BE2C (cell line): ENCODE data around the gene IL5RA.

Source experiments
- DNase-seq: peaks from one replicate; pipeline ENCODE4 v3.0.0-alpha.2; 2020
- H3K27me3 ChIP-seq: fragments of 250-450 bp; sonication (Bioruptor Pico); 2 replicates; pipeline ENCODE4 v1.5.1; 2020; ENCODE audit warnings: mild to moderate bottlenecking
- H3K36me3 ChIP-seq: fragments of 250-450 bp; sonication (Bioruptor Pico); 2 replicates; pipeline ENCODE4 v1.5.1; 2020; ENCODE audit warnings: mild to moderate bottlenecking
- H3K4me1 ChIP-seq: fragments of 250-450 bp; sonication (Bioruptor Pico); 2 replicates; pipeline ENCODE4 v1.5.1; 2020
- H3K4me3 ChIP-seq: 2 replicates; pipeline ENCODE4 v1.5.1; 2011; ENCODE audit warnings: low read depth, low read length
- H3K9me3 ChIP-seq: fragments of 250-450 bp; sonication (Bioruptor Pico); 2 replicates; pipeline ENCODE4 v1.5.1; 2020
- TF ChIP-seq, protein P1 (sequence below): IDR thresholded peaks from 2 replicates; pipeline ENCODE4 v1.5.1; 2012; ENCODE audit warnings: mild to moderate bottlenecking, low read depth, low read length

IL5RA gene

DNA sequence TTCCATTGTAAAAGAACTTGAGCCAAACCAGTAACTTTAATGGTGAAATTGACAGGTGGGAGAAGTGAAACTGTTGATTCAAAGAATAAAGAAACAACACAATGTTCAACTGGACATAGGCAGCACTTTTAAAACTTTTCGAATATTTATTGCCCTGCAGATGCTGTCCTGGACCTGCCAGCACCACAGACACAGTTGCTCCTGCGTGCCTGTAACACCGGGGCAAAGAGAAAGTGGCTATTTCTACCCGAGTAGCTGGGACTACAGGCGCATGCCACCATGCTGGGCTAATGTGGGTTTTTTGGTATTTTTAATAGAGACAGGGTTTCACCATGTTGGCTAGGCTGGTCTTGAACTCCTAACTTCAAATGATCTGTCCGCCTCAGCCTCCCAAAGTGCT, 7.4 kb downstream of the IL5RA start:
- H3K36me3 ChIP-seq, result no peaks in the 10 kb centered on the region
- no peaks in the 10 kb centered on the region for H3K4me1 ChIP-seq
- TF ChIP-seq, protein P1, sequence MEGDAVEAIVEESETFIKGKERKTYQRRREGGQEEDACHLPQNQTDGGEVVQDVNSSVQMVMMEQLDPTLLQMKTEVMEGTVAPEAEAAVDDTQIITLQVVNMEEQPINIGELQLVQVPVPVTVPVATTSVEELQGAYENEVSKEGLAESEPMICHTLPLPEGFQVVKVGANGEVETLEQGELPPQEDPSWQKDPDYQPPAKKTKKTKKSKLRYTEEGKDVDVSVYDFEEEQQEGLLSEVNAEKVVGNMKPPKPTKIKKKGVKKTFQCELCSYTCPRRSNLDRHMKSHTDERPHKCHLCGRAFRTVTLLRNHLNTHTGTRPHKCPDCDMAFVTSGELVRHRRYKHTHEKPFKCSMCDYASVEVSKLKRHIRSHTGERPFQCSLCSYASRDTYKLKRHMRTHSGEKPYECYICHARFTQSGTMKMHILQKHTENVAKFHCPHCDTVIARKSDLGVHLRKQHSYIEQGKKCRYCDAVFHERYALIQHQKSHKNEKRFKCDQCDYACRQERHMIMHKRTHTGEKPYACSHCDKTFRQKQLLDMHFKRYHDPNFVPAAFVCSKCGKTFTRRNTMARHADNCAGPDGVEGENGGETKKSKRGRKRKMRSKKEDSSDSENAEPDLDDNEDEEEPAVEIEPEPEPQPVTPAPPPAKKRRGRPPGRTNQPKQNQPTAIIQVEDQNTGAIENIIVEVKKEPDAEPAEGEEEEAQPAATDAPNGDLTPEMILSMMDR, result no peak
- no peaks in the 10 kb centered on the region for H3K9me3 ChIP-seq
- no peak for DNase-seq
- no peaks in the 10 kb centered on the region for H3K27me3 ChIP-seq
- no peak overlapping the region for H3K4me3 ChIP-seq

DNA sequence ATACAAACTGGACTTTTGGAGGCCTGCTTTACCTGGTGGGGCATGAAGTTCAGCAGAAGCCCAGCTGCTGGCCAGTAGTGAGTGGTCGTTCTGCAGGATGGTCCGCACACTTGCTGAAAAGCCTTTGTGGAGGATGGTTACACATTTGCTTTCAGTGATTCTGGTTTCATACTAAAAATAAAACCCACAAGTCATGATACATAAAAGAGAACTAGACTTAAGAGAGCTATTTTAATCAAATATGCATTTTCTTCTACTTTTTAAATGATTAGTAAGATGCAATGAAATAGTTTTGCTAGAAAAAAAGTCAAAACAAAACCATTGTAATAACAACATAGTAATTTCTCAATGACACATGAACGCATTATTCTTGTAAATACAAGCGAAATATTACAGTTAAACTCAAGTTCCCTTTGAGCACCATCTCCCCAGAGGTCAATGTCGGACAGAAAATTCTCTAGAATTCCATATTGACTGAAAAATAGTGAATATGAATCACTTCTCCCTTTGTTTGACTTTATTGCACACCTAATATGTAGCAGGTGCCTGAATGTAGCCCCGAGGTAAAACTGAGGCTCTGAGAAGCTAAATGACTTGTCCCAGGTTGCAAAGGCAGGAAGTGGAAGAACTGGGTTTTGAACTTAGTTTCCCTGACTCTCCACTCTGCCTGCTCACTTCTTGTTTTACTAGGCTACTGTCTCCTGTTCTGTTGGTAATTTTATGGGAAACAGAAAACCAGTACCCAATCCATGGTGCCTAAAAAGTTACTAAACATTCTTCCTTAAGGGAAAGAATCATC, 8.3 kb downstream of the IL5RA start:
- TF ChIP-seq, protein P1, result no peak
- H3K4me1 ChIP-seq, result no peaks in the 10 kb centered on the region
- DNase-seq, result no peak
- no peak overlapping the region for H3K4me3 ChIP-seq
- H3K27me3 ChIP-seq, result no peaks in the 10 kb centered on the region
- H3K36me3 ChIP-seq, result no peaks in the 10 kb centered on the region
- no peaks in the 10 kb centered on the region for H3K9me3 ChIP-seq

DNA sequence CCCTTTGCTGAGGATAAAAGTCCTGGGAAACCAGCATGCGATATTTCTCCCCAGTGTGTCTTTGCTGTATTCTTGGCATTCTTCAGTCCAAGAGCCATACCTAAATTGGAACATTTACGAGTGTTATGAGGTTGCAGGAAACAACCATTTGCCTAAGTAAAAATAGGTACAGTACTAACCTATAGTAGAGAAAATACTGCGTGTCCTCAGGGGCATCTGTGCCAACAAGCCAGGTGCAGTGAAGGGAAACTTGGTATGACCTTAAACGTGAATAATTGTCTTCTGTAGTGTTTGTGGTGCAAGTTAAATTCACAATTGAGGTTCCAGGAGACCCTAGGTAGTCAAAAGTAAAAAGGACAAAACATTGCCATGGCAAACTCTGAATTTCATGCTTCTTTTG, 12.2 kb downstream of the IL5RA start:
- TF ChIP-seq, protein P1, result no peak
- Histone ChIP-seq H3K9me3 (no peaks in the 10 kb centered on the region), H3K36me3 (no peaks in the 10 kb centered on the region), H3K4me3 (no peak overlapping the region), H3K4me1 (no peaks in the 10 kb centered on the region), H3K27me3 (no peaks in the 10 kb centered on the region)
- no peak for DNase-seq

DNA sequence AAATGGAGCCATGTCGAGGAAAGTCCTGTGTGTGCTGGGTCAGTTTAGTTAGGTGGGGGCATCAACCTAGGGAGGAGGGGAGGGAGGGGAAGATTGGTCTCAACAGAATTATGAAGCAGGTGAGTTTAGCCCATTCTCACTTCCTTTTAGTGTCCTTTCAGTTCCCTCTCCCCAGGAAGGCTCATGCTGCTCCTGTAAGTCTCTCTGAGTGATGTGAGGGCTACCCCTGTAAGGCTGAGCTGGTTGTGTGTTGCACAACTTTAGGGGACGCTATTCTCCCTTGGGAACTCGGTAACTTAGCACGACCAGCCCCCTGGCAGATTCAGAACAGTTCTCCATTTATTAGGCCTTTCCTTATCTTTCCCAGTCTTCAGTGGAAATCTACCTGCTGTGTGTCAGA, 21.2 kb downstream of the IL5RA start:
- peaks cover 7% of the 10 kb centered on the region for H3K4me1 ChIP-seq
- DNase-seq, result no peak
- no peaks in the 10 kb centered on the region for H3K9me3 ChIP-seq
- no peaks in the 10 kb centered on the region for H3K27me3 ChIP-seq
- H3K36me3 ChIP-seq, result no peaks in the 10 kb centered on the region
- H3K4me3 ChIP-seq, result no peak overlapping the region
- TF ChIP-seq, protein P1, result no peak

DNA sequence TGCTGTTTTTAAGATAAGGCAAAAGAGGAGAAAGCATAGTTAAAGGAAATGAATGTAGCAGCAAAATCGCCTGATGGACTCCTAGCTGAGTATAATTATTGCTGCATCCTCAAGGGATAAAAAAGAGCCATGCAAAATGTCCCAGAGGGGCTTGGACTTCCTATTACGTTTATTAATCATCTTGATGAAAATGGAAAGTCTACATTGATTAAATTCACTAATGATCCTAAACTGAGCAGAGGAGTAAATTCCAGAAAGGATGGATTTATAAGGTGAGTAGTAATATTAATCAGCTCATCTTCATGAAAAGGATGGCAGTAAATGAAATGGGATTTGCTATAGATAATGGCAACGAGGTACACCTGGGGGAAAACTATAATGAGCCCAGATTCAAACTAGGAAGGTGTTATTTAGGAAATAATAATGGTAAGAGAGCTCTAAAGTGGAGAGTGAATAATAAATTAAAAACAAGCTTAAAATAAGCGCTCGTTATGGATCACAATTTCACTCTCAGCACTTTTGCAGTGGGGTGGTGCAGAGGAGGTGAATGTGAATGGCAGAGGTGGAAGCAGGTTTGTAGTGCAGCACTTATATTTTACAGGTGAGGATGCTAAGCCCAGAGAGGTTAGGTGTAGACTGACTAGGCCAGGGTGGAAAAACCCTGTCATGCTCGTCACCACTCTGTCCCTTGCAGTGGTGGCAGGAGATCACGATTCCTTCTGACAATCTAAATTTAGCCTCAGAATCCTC, 22.3 kb downstream of the IL5RA start:
- peak; percentile 5 for DNase-seq
- Histone ChIP-seq H3K27me3 (no peaks in the 10 kb centered on the region), H3K4me3 (no peak overlapping the region), H3K9me3 (no peaks in the 10 kb centered on the region), H3K36me3 (no peaks in the 10 kb centered on the region), H3K4me1 (peaks cover 7% of the 10 kb centered on the region)
- TF ChIP-seq, protein P1, result no peak

DNA sequence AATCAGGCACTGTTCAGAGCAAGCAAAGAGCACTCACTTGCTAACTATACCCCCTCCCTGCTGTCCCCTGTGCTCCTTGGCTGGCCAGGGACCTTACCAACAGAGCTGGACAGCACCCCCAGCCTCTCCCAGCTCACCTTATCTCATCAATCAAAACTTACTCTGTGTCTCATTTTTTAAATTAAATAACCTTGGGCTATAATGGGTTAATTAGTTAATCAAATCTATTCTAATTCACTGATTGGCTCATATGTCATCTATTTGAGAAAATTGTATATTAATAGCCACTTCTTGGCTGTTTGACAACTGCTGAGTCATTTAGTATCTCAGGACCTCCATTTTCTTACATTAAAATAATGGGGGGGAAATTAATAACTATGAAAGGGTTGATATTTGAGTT, 22.9 kb downstream of the IL5RA start:
- H3K9me3 ChIP-seq, result no peaks in the 10 kb centered on the region
- H3K4me3 ChIP-seq, result no peak overlapping the region
- peaks cover 7% of the 10 kb centered on the region for H3K4me1 ChIP-seq
- no peaks in the 10 kb centered on the region for H3K36me3 ChIP-seq
- TF ChIP-seq, protein P1, result no peak
- DNase-seq, result peak; percentile 53
- H3K27me3 ChIP-seq, result no peaks in the 10 kb centered on the region
